Anterior cingulate cortex (tissue), 58 donors: ENCODE results near the gene SNCAIP.
A peak's percentile ranks its signal among the peaks of the same experiment; 100 is the strongest.
"Not testable (repeated sequence)": the region's sequence is repeated elsewhere in the genome, so short reads cannot be mapped to it uniquely, and the experiment has no call there.

Experiments used
- DNase-seq, 58 donors: peaks; one replicate each; lab custom pipeline; 2025; lab: John Stamatoyannopoulos, UW

The SNCAIP gene

DNA sequence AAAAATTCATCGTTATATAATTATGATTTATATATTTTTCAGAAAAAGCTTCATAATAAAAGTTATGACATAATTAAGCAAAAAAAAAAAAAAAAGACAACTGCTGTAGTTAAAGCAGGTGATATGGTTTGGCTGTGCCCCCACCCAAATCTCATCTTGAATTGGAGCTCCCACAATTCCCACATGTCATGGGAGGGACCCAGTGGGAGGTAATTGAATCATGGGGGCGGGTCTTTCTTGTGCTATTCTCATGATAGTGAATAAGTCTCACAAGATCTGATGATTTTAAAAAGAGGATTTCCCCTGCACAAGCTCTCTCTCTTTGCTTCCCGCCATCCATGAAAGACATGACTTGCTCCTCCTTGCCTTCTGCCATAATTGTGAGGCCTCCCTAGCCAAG lies 41.3 kb downstream of the SNCAIP start:
- DNase-seq: not testable (repeated sequence)

DNA sequence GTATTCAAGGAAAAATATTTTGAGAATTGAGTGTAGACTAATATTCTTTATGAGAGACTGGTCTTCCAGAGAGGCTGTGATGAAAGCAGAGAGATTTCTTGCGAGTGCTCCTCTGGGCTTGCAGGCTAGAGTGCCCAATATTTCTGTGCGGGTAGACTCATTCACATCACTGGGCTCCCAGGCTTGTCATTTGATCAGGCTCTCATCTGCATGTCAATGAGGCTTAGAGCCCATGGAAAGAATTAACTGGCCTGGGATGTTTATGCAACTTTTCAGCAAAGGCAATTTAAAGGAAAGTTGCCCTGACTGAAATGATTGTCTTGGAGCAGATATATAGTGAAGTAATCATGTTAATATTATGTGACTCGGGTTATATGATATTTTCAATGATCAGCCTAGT lies 42.3 kb downstream of the SNCAIP start:
- DNase-seq: peak in 21 of 58 donors; percentile 1 to 61 (median 17)

DNA sequence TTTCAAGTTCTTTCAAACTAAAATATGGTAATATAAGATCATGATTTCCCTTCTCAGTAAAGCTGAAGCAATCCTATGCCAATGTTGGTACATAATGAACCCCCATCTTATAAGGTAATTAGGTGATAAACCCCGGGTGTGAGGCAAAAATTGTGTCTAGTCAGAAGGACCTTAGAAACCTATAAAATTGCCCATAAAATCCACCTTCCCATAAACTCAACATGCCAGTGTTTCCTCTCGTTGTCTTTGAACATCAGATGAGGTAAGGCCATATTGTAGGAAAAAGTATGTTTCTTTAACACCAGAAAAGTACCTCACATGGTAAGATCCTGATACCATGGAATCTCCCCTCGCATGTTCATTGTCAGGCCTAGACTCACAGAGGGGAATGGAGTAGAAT lies 43.3 kb downstream of the SNCAIP start:
- DNase-seq: no peak

DNA sequence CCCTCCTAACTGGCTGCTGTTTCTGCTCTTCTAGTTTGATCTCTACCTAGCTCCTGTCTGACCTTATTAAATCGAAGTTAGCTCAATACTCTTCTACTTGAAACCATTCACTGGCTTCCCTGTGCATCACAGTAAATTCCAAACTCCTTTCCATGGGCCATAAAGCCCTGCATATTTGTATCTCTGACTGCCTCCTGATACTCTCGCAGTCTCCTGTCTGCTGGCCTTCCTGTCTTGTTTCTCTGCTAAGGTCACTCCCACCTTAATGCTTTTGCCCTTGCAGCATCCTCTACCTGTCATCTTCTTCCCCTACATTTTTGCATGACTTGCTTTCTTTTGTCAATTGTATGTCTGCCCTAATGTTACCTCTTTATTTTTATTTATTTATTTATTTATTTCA lies 44.8 kb downstream of the SNCAIP start:
- no peak for DNase-seq

DNA sequence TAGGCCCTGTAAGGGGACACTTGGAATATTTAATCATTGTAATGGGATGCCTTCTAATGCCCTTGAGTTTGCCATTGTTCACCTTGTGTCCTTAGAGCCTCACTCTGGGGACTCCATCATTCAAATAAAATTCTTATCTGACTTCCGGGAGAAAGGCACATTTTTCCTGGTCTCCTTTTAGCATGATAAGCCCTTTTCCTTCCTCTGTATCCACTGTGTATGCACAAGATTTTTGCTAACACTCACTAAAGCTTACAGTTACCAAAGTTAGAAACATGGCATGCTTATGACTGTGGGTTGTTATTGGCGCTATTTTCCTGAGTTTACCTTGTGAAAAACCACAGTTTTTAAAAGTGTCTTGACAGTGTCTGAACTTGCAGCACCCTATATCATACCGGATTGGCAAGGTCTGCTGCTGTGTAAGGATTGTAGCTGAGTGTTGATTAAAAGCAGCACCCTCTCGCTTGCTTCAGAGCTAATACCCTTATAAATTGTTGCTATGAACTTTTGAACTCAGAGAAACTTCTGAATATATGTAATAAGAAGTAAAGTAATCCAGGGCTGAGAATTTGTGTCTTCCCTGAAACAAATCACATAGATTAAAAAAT lies 46.4 kb downstream of the SNCAIP start:
- no peak for DNase-seq

DNA sequence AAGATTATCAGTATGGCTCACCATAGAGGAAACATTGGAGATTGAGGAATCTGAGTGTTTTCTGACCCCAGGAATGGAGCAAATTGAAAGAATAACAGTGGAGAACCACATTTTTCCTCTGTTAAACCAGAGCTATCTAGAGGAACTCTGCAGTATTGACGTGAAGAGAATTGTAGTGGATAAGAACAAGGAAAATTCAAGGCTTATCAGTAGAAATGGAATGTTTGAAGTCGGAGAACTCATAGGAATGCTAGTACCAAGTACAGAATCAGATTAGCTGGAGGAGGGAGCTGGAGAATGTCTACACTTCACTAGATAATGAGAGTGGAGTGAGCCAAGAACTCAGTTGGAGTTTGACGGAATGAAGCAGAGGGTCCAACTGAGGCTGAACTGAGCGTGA lies 50.3 kb downstream of the SNCAIP start:
- no peak for DNase-seq

DNA sequence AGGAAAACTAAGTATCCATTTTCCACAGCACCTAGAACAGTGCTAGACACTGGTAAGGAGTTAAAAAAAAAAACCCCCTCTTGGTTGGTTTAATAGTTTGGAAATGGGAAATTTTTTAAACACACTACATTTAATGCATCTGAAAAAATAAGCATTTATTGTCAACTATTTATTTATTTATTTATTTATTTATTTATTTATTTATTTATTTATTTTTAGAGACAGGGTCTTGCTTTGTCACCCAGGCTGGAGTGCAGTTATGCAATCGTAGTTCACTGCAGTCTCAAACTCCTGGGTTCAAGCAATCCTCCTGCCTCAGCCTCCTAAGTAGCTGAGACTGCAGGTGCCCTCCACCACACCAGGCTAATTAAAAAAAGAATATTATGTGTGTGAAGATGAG lies 51.6 kb downstream of the SNCAIP start:
- DNase-seq: no peak

DNA sequence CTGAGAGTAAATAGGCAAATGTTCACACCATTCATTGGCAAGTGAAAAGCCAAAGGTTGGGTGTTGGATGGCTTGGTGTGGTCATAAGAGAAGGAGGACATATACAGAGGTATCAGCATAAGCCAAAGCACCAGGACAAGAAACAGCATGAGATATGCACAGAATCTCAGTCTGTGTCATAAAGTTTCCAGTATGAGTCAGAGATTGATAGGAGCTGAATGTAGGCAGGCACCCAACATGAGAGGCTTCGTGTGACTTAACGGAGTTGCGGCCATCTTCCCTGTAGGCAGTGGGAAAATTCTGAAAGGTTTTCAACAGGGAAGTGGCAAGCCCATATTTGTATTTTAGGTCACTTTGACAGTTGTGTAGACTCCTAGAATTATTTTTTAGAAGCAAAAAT lies 54.5 kb downstream of the SNCAIP start:
- no peak for DNase-seq

DNA sequence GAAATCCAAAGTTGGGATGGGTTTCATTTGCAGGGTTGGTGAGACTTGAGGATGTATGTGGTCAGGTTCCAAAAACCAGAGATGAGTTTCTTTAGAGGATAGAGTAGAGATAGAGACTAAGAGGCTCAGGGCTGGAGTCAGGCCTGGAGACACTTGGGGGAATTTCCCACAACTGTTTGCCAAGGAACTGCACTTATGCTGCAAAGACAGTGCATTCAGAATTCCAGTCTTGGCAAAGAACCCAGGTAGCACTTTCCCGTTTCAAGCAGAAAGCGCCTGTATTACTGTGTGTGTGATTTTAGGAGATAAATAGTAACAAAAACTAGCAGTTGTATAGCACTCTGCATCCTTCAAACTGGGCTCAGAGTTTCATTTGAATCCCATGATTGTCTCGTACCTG lies 55.4 kb downstream of the SNCAIP start:
- DNase-seq: peak in 4 of 58 donors; percentile 1 to 21 (median 12)

DNA sequence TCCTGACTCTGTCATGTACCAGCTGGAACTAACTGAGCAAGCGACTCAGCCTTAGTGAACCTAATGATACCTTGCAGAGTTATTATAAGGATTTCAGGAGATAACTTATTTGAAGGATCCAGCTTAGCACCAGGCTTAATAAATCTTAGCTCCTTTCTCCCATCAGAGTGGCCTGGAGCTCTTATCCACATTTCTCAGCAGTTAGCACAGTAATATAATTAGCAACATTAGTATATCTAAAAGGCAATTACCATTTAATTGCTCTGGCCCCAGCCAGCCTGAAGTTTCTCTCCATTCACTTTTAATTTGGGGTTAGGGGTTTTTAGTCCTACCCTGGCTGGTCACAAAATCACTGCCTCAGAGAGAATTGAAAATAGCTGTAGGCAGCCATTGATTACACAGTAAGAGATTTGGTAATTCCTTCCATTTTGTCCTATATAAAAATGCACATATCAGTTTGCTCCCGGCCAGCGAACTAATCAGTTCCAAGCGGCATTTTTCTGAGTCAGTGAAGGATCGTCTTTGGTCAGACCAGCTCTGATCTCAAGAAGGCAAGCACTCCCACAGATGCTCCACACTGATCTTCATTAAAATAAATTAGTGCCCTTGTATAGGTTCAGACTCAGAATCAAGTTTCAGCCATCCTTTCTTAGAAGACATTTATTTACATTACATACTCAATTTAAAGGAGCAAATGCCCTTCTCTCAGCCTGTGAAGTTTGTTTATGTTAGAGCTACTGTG lies 56.6 kb downstream of the SNCAIP start:
- DNase-seq: no peak

DNA sequence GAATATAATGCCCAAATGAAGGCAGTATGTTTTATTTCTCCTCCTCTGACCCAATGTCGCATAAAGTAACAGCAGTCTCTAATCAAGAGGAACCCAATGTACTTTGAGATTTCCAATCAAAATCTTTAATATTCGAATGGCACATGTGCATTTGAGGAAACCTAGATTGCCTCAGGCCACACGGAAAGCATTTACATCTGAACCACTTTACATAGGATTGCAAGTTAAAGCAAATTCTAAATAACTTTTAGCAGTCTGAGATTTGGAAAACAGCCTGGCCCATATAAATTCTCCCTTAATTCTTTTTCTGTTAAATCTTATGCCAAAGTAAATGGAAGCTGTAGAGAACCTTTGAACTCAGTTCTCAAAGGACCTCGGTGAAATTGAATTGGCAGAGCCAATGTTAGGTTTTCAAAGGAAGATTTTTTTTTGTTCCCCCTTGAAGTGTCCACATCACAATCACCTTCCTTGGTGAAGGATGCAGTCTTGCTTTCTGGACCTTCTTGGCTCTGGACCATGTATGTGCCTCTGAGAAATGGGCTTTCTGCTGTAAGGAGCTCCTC lies 57.3 kb downstream of the SNCAIP start:
- no peak for DNase-seq

DNA sequence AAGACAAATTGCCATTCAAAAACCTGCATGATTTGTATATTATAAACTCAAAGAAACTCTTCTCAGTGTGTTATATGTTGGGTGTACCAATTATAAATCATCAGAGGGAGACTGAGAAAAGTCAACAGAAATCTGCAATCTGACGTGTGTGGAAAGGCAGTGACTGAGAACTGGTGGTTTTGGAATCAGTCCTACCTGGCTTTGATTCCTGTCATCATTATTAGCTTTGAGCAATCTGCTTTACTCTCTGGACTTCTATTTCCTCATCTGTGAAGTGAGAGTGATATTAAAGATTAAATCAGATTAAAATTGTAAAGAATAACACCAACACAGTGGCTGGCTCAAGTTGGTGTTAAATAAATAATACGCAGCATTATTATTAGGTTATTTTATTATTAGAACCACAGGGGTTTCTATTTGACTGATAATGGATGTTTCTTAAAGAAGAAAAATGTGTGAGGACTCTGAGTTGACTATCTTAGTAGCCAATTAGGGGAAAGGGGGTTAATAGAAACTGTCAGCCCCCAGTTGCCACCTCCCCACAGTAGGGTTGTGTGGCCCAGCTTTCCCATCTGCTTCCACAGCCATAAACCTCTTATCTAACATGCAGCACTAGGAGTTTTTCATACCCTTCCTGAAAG lies 59.6 kb downstream of the SNCAIP start:
- DNase-seq: no peak

DNA sequence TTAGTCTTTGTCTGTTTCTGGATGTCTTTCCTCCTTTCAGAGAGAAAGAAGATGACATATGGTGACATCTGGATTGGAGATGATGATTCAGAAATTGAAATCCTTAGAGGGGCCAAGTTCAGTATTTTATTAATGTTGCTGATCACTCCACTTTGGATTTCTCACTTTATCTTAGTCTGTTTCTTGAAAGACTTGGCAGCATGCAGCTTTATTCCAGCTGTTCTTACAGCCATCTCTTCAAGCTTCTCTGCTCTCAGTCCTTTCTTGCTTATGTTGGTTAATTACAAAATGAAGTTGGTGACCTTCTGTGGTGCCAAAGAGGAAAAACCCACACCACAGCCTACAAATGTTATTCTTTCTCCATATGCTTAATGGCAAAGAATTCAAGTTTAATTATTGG lies 62.1 kb downstream of the SNCAIP start:
- DNase-seq: no peak

DNA sequence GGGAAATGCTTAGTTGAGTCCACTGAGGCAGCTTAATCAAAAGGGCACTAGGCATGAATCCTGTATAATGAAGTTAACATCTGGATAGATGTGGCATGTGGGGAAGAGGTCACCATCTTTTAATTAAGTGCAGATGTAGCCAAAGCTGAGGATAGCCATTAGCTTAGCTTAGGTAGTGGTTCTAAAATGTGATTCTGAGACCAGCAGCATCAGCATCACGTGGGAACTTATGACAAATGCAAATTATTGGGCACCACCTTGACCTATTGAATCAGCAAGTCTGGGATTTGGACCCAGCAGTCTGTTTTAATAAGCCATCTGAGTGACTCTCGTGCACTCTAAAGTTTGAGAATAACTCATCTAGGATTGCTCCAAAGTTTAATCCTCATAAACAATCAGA lies 63.8 kb downstream of the SNCAIP start:
- DNase-seq: no peak

DNA sequence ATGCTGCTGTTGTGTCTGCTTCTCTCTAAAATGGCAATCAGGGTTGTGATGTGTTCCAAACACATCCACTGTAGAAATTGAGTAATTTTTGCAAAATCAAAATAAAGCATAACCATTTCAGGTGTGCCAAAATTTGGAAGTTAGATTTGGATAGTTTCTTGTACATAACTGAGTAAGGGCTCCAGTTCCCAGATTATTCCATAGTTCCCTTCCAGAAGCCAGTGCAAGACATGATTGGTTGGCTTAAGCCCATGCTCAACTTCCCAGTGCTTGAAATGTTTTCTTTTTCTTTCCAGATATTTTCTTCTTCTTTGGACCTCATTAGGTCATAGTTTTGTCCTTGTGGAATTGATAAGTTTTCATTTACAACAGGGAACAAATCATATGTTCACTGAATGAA lies 64.2 kb downstream of the SNCAIP start:
- DNase-seq: no peak

DNA sequence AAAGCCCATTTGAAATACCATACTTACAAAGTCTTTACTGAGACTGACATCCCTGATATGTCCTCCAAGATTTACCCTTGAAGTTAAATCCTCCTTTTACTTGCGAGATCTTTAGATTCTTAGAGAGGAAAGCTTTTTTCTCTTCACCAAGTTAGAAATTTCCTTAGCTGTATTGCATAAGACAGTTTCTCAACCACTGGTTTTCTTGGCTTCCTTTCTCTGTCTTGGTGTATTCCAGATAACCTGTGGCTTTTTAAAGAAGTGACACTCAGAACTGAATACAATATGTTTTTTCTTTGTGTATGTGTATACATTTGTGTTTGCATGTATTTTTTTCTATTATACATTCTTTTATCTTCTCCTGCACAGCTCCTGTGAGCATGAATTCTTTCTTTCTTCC lies 65.0 kb downstream of the SNCAIP start:
- no peak for DNase-seq

DNA sequence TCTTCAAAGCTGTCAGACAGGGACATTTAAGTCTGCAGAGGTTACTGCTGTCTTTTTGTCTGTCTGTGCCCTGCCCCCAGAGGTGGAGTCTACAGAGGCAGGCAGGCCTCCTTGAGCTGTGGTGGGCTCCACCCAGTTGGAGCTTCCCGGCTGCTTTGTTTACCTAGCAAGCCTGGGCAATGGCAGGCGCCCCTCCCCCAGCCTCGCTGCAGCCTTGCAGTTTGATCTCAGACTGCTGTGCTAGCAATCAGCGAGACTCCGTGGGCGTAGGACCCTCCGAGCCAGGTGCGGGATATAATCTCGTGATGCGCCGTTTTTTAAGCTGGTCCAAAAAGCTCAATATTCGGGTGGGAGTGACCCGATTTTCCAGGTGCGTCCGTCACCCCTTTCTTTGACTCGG lies 70.9 kb downstream of the SNCAIP start:
- not testable (repeated sequence) for DNase-seq

DNA sequence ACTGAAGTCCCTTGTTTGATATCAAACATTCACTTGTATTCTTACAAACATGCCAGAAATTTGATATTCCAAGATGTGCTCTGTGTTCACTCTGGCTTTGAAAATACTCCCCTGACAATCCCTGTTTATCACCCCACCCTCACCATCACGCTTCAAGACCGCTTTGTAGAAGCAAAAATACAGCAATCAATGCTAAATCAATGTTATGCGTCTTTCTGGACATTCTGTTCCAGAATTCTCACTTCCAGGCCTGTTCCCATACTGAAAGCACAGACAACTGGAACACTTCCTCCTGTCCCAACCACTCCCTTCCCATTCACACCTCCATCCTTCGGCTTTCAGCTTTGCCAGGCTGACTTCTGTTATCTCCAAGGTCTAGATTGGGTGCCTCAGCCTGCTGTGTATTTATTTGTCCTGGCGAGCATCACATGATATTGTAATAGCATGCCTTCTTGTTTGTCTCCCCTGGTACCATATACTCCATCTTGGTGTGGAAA lies 72.8 kb downstream of the SNCAIP start:
- DNase-seq: no peak

DNA sequence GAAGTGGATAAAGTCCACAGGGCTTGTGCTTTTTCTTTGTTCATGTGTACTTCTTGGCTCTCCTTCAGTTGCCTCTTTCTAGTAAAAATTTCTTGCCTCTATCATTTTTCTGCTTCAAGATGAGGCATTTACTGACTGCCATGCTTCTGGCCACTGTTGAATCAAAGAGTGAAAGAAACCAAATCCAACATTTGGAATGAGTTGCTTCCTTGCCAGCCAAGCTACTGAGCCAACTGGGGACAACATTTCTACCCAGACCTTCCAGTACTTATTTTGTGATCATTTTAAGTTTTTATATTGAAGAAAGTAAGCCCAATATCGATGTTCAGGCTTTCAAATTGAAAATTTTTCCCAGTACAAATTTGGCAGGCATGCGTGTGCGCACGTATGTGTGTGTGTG lies 73.2 kb downstream of the SNCAIP start:
- DNase-seq: peak in 2 of 58 donors; percentile 4 to 5

DNA sequence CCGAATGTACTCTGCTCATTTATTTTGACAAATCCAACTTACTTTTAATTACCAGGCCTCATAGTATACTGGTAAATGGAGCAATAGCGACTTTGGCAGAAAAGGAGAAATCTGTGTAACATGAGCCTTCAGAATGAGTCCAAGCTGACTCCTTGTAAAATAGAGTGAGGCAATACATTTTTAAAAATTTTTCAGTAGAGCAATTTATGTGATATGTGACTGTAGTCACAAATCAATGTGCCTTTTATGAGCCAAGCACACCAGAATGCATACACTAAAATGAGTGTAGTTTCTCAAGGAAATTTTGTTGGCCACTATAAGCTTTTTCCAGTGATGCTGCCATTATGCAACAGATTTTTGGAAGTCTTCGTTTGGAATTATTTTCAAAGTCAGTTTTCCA lies 73.8 kb downstream of the SNCAIP start:
- DNase-seq: no peak

DNA sequence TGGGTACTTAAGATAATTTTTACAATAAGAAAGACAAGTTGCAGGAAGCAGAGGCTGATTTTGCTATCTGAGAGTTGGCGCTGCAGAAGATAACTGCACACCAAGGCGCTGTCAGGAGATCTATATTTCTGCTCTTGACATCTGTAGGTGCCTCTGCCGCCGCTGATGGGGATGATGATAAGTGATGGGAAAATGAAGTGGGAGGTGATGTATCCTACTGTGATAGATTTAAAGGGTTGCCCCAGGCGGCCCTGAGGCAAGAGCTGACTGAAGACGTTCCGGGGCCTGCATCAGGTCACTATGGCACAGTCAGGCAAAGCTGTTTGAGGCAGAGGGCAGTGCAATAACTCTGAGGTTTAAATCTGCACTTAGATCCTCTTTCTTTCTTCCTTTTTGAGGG lies 78.1 kb downstream of the SNCAIP start:
- peak in 1 of 58 donors; percentile 11 for DNase-seq
